NCI-H2196 treated with DMSO at 0.1 percent for 48 hours (cell line): ENCODE data around the gene POLE3.
"Not testable (repeated sequence)": the region's sequence is repeated elsewhere in the genome, so short reads cannot be mapped to it uniquely, and the experiment has no call there.

Source experiments
- DNase-seq: peaks from one replicate; lab custom pipeline; 2025; ENCODE audit not compliant: unreplicated experiment; lab: John Stamatoyannopoulos, UW

The POLE3 gene

GRCh38 chr9:113379094-113379828, 31.2 kb downstream of the POLE3 start:
- DNase-seq = not testable (repeated sequence)

GRCh38 chr9:113376634-113377567, 33.6 kb downstream of the POLE3 start, which contains the start of gene HDHD3:
Gene HDHD3 (minus strand): TSS chr9:113376986. CDS start chr9:113374354, 2,632 bp downstream.
- peak; percentile 64 for DNase-seq

- no peak for DNase-seq
Measured at GRCh38 chr9:113375057-113376023, 35.1 kb downstream of the POLE3 start.

- DNase-seq = no peak
Measured at GRCh38 chr9:113373676-113374392, 36.6 kb downstream of the POLE3 start.

- no peak for DNase-seq
Measured at GRCh38 chr9:113373256-113373655, 37.2 kb downstream of the POLE3 start.

- no peak for DNase-seq
Measured at GRCh38 chr9:113372059-113372458, 38.4 kb downstream of the POLE3 start.

GRCh38 chr9:113370806-113371325, 39.6 kb downstream of the POLE3 start:
- DNase-seq = no peak

- DNase-seq = no peak
Measured at GRCh38 chr9:113369855-113370140, 40.7 kb downstream of the POLE3 start.

GRCh38 chr9:113368982-113369854, 41.3 kb downstream of the POLE3 start:
- DNase-seq = no peak

GRCh38 chr9:113368348-113368981, 42.0 kb downstream of the POLE3 start:
- DNase-seq = no peak

- DNase-seq = not testable (repeated sequence)
Measured at GRCh38 chr9:113365652-113366051, 44.8 kb downstream of the POLE3 start.

GRCh38 chr9:113364951-113365350, 45.5 kb downstream of the POLE3 start:
- DNase-seq = no peak

- no peak for DNase-seq
Measured at GRCh38 chr9:113363336-113363735, 47.1 kb downstream of the POLE3 start.

GRCh38 chr9:113361304-113362018, 49.0 kb downstream of the POLE3 start:
- no peak for DNase-seq

- no peak for DNase-seq
Measured at GRCh38 chr9:113360242-113360842, 50.1 kb downstream of the POLE3 start.

GRCh38 chr9:113359385-113359784, 51.1 kb downstream of the POLE3 start:
- DNase-seq = no peak
